ENCODE data around the gene MAZ.
"Not testable (repeated sequence)": the region's sequence is repeated elsewhere in the genome, so short reads cannot be mapped to it uniquely, and the experiment has no call there.

The MAZ gene

DNA sequence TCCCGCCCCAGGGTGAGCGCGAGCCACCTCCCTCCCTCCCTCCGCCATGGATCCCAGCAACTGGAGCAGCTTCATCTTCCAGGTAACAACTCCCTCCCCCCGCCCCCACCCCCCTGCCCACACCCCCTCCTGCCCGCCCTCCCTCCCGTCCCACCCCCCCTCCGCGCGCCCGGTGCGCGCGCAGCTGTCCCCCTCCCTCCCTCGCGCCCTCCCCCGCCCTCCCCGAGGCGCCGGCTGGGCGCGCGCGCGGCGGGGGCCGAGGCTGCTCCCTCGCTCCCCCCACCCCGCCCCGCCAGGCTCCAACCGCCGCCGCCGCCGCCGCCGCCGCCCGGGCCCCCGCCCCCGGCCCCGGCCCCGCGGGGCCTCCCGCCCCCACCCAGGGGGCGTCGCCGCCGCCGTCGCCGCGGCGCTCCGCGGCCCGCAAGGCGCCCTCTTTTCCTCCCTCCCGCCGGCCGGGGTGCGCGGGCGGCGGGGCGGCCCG lies at the start of gene MAZ:
TSS of gene MAZ (plus strand) at position 431 of the 481 bp plus-strand sequence. CDS start 173 bp downstream, outside the sequence.
- peak; percentile 51 for DNase-seq

DNA sequence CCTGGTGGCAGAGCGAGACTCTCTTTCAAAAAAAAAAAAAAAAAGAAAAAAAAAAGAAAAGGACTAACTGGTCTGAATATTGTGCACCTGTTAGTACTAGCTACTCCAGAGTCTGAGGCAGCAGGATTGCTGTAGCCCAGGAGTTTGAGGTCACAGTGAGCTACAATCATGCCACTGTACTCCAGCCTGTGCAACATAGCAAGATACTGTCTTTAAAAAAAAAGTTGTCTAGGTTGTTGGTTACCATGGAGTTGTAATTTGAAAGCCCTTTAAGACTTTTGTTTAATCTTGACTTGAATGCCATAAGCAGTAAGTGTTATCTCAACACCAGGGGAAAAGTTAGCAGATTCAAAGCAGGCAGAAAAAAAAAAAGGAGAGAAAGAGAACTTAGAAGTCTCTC lies 49.7 kb upstream of the MAZ start:
- no peak for DNase-seq

GRCh38 chr16:29757086-29757485 lies 49.2 kb upstream of the MAZ start:
- not testable (repeated sequence) for DNase-seq

DNA sequence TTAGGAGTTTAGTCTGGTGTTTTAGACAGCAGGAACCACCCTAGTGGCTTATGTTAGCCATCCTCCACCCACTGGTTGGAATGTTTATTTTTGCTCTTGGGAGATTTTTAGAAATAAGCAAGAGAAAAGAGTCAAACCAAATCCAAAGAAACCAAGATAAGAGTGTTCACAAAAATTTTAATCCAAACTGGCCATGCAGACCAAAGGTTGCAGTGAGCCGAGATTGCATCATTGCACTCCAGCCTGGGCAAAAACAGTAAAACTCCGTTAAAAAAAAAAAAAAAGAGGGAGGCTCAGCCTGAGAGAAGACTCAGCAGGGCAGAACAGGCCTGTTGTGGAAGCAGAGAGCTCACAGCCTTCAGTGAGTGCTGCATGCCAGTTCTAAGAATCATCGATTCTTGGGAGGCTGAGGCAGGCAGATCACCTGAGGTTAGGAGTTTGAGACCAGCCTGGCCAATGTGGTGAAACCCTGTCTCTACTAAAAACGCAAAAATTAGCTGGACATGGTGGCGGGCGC lies 48.3 kb upstream of the MAZ start:
- no peak for DNase-seq

DNA sequence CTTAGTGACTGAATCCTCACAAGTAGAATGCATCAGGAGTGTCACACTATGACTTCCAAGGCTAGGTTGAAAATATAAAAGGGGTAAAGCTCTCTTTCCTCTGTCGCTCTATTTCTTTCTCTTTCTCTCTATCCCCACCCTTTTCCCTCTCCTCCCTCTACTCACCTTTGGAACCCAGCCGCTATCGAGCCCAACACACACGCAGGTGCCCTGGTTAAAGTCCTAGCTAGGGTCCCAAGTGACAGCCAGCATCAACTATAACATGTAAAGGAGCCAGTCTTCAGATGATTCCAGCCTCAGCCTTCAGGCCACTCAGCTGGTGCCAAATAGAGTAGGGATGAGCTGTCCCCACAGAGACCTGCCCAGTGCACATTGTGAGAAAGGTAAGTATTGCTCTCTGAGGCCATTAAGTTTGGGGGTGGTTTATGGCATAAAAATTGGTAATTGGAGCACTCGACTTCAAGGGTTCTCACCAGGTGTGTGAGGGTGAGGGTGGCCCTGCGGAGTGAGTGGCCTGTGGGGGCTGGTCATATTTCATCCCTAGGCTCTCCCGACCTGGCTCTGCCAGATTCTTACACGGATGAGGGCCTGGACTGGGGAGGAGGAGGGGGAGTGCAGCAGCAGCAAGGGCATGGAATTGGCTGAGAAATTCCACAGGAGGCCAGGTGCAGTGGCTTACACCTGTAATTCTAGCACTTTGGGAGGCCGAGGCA lies 45.6 kb upstream of the MAZ start:
- DNase-seq, result no peak

GRCh38 chr16:29761280-29761651 lies 45.1 kb upstream of the MAZ start:
- not testable (repeated sequence) for DNase-seq

DNA sequence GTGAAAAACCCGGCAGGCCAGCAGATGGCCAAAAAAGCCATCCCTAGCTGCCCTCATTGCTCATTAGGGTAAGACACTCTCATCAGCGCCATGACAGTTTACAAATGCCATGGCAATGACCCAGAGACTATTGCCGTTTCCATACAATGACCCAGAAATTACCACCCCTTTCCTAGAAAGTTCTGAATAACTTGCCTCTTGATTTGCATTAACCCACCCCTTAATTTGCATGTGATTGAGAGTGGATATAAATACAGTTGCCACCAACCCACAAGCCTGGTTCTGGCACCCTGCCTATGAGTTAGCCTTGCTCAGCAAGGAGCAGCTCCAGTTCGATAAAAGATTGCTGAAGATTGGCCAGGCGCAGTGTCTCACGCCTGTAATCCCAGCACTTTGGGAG lies 44.4 kb upstream of the MAZ start:
- DNase-seq, result no peak

GRCh38 chr16:29763326-29763725 lies 43.0 kb upstream of the MAZ start:
- no peak for DNase-seq

- no peak for DNase-seq
Measured at GRCh38 chr16:29765167-29766032, 40.9 kb upstream of the MAZ start.

DNA sequence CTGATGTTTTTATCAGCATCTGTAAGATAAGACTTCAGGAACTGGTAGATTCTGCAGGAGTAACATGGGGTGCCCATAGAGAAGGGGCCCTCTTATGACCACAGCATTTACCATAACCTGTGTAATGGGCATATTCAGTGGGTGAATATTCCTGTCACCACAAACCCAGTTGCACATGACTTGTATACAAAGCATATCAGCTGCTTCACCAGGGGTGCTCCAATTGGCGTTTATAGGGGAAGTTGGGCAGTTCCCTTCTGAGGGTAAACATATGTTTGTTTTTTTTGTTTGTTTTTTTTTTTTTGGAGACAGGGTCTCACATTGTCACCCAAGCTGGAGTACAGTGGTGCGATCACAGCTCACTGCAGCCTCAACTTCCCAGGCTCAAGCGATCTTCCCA lies 39.8 kb upstream of the MAZ start:
- no peak for DNase-seq

DNA sequence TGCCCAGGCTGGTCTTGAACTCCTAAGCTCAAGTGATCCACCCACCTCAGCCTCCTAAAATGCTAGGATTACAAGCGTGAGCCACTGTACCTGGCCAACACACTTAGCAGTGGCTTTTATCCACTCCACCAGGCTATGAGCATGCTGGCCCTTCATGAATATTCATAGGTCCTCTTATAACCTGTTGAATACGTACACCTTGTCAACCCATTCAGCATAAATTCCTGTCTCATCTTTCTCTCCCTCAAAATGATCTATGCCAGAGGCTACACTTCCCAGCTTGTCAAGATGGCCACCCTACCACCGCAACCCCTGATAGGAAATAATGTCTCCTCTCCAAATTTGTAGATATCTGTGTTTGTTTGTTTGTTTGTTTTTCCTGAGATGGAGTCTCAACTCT lies 39.3 kb upstream of the MAZ start:
- no peak for DNase-seq

- DNase-seq, result no peak
Measured at GRCh38 chr16:29769507-29769906, 36.8 kb upstream of the MAZ start.

DNA sequence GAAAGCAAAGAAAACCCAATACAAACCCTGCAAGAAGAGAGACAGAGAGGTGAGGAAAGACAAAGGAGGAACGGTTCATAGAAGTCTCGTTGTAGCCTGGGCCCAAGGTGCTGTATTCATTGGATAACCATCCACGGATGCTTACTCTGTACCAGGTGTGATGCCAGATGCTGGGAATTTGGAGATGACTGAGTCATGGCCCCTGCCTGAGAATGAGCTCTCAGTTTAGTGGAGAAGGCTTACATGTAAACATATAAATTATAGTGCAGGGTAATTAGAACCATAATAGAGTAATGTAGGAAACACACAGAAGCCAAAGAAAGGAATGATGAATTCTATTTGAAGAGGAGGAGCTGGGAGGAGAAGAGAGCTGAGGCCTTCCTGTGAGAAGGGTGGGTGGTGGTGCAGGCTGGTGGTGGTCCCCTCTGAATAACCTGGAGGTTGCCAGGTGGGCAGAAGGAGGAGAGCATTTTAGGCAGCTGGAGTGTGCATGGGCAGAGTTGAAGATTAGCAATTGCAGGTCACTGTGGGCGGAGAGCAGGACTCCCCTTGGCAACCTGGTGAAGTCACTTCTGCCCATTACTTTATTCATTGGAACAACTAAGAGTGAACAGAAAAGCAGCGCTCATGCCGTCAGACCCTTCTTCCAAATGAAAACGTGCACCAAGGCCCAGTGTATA lies 35.9 kb upstream of the MAZ start:
- DNase-seq, result no peak

GRCh38 chr16:29772330-29772729 lies 34.0 kb upstream of the MAZ start:
- DNase-seq, result not testable (repeated sequence)

DNA sequence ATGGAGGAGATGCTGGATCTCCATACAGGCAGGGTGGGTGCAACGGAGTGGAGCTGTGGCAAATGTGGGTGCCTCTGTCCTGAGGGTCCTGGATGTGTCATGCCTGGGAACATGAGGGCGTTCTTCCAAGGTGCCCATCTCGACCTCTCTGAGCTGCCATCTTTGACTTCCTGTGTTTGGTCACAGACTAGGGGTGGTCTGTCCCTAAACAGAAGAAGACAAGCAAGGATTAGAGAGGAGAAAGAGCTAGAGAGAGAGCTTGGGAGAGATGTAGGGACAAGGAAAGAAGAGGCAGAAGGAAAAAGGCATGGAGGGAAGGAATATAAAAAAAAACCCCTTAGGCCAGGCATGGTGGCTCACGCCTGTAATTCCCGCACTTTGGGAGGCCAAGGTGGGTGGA lies 31.6 kb upstream of the MAZ start:
- no peak for DNase-seq

DNA sequence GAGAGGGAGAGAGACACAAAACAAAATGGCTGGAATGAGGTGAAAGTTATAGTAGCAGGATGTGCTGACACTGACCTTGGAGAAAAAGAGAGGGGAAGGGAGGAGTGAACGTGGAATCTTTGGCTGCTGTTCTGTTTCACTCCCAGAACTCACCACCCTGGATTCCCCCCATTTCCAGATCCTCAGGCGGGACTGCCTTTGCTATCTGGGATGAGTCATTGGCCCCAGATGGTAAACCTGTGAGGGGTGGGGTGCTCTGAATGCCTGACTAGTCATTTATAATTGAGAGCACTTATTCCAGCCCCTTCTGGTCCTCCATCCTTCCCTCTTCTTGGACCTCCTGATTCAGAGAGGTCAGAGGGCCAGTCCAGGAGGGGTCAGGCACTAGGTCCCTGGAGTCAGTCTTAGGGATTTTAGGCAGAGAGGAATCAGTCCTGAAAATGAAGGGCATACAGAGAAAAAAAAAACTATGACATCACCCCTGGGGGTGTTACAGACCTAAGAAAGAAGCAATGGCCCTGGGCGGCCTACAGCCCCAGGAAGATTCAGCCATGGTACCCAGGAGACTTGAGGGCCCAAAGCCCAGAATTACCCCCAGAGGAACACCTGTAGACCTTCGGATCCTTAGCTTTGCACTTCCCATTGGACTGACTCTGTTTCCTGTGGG lies 30.5 kb upstream of the MAZ start:
- DNase-seq, result no peak

GRCh38 chr16:29777576-29778350 lies 28.6 kb upstream of the MAZ start, which contains the start of gene ZG16:
Gene ZG16, plus strand, starts transcription at chr16:29778256. Its CDS starts 1,011 bp downstream, at chr16:29779267.
- no peak for DNase-seq

- no peak for DNase-seq
Measured at GRCh38 chr16:29779474-29779873, 26.9 kb upstream of the MAZ start.

DNA sequence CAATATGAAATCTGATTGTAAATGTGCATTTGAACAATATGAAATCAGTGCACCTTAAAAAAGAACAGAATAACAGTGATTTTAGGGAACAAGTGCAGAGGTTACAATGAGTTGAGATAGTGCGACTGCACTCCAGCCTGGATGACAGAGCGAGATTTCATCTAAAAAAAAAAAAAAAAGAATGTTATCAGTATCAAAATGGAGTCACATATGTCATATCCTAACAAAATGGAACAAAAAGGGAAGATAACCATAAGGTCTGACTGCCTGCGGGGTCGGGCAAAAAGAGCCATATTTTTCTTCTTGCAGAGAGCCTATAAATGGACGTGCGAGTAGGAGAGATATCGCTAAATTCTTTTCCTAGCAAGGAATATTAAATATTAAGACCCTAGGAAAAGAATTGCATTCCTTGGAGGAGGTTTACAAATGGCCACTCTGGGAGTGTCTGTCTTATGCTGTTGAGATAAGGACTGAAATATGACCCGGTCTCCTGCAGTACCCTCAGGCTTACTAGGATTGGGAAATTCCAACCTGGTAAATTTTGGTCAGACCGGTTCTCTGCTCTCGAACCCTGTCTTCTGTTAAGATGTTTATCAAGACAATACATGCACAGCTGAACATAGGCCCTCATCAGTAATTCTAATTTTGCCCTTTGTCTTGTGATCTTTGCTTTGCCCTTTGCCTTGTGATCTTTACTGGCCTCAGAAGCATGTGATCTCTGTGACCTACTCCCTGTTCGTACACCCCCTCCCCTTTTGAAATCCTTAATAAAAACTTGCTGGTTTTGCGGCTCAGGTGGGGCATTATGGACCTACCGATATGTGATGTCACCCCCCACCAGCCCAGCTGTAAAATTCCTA lies 23.0 kb upstream of the MAZ start:
- DNase-seq, result not testable (repeated sequence)

- DNase-seq, result no peak
Measured at GRCh38 chr16:29784157-29784556, 22.2 kb upstream of the MAZ start.

Measured in KG1 (cell line).